GM19351 (cell line): ENCODE results near the gene LSMEM2.
"Not testable (repeated sequence)": the region's sequence is repeated elsewhere in the genome, so short reads cannot be mapped to it uniquely, and the experiment has no call there.

ENCODE experiments used
- ATAC-seq: cut with Tn5 transposase; IDR thresholded peaks from one replicate; pipeline ENCODE4 v1.9.1; 2021; ENCODE audit warnings: mild to moderate bottlenecking, moderate library complexity; ENCODE audit not compliant: unreplicated experiment

Gene LSMEM2

GRCh38 chr3:50245831-50246516 lies 32.9 kb upstream of the LSMEM2 start:
- ATAC-seq: peak; percentile 74

GRCh38 chr3:50246517-50246954 lies 32.4 kb upstream of the LSMEM2 start:
- ATAC-seq: peak; percentile 78

- no peak for ATAC-seq
Observed at GRCh38 chr3:50248387-50248786, 30.5 kb upstream of the LSMEM2 start.

GRCh38 chr3:50249457-50249856 lies 29.4 kb upstream of the LSMEM2 start:
- ATAC-seq: no peak

GRCh38 chr3:50250514-50250913 lies 28.4 kb upstream of the LSMEM2 start:
- no peak for ATAC-seq

- ATAC-seq: no peak
Observed at GRCh38 chr3:50251220-50251619, 27.7 kb upstream of the LSMEM2 start.

- ATAC-seq: no peak
Observed at GRCh38 chr3:50254577-50255250, 24.2 kb upstream of the LSMEM2 start.

- ATAC-seq: no peak
Observed at GRCh38 chr3:50255251-50255615, 23.7 kb upstream of the LSMEM2 start.

- no peak for ATAC-seq
Observed at GRCh38 chr3:50256978-50257890, 21.7 kb upstream of the LSMEM2 start.

- ATAC-seq: no peak
Observed at GRCh38 chr3:50258029-50258680, 20.7 kb upstream of the LSMEM2 start.

GRCh38 chr3:50258979-50259378 lies 19.9 kb upstream of the LSMEM2 start:
- no peak for ATAC-seq

- ATAC-seq: no peak
Observed at GRCh38 chr3:50259432-50260026, 19.4 kb upstream of the LSMEM2 start.

- ATAC-seq: peak; percentile 89
Observed at GRCh38 chr3:50260027-50260941, 18.6 kb upstream of the LSMEM2 start.

GRCh38 chr3:50260942-50261441 lies 17.9 kb upstream of the LSMEM2 start:
- no peak for ATAC-seq

- ATAC-seq: no peak
Observed at GRCh38 chr3:50261505-50261904, 17.4 kb upstream of the LSMEM2 start.

GRCh38 chr3:50262200-50262599 lies 16.7 kb upstream of the LSMEM2 start:
- ATAC-seq: not testable (repeated sequence)

GRCh38 chr3:50262778-50263177 lies 16.1 kb upstream of the LSMEM2 start:
- ATAC-seq: no peak

GRCh38 chr3:50263478-50264382 lies 15.2 kb upstream of the LSMEM2 start:
- no peak for ATAC-seq
